H1 (cell line): Measurements from ENCODE around the gene EDA. TPM values are rescaled to one million over a fixed set of nuclear protein-coding genes. Genes with fewer than 3 reads are reported as not detected.

Experiments
- CHD7 ChIP-seq: fragments of 300-600 bp; sonication (generic); IDR thresholded peaks from 2 replicates; pipeline ENCODE4 v1.7.1; 2012; ENCODE audit warnings: low read length, moderate library complexity, mild to moderate bottlenecking, inconsistent platforms; ENCODE audit not compliant: insufficient replicate concordance
- polyA plus RNA-seq, 7 experiments: library from polyadenylated mRNA; depleted of rRNA in 3 of 7; stranded (reverse) in 5 of 7; unstranded in 2 of 7; fragments of >200 nt in 5 of 7; fragments of 200-250 nt in 2 of 7; gene quantifications; 1 replicate in 5 of 7; 2 replicates in 1 of 7; 4 replicates in 1 of 7; pipeline versions ENCODE4 v1.2.1 to v1.2.3, GENCODE V29; 2011 to 2013; ENCODE audit warnings: missing spikeins in 2 of 7, mixed read lengths in 2 of 7
- total RNA-seq: library from RNA; stranded (reverse); fragmentation: NEBNext Ultra II Directional; extraction: Animal tissue kit (Norgen Biotek cat#: 25700); gene quantifications from 2 replicates; pipeline ENCODE4 v1.2.1, GENCODE V29; 2021

The EDA gene
- total and polyA plus RNA-seq, 2 of the 8 experiments (the other 6 are each of a cell fraction or from before 2014, with no cell fraction given) = 7.5 to 10.5 TPM

- TF ChIP-seq CHD7 = no peak
Measured at GRCh38 chrX:70038515-70038914, 422.6 kb downstream of the EDA start (continued).
